ENCODE measurements around the gene FALEC.
A peak's percentile ranks its signal among the peaks of the same experiment; 100 is the strongest.

Gene FALEC

GRCh38 chr1:150554086-150554452 lies 38.5 kb downstream of the FALEC start:
- Mint-ChIP-seq H3K27me3 (no peaks in the 10 kb centered on the region), H3K4me3 (peak overlapping the region; percentile 37), H3K4me1 (ENCODE audit: low read depth) (peaks cover 82% of the 10 kb centered on the region), H3K9me3 (no peaks in the 10 kb centered on the region), H3K27ac (peak overlapping the region; percentile 99), H3K36me3 (ENCODE audit: low read depth) (peaks cover 95% of the 10 kb centered on the region)
- intact Hi-C loops (cut with micrococcal nuclease) = loop anchor here (5.0 kb wide), 1 partner anchor 92 kb away; no protein-coding TSS in a partner anchor

GRCh38 chr1:150555198-150555970 lies 39.8 kb downstream of the FALEC start:
- intact Hi-C loops (cut with micrococcal nuclease) = no loop called here
- Mint-ChIP-seq H3K27ac (peak overlapping the region; percentile 99), H3K27me3 (no peaks in the 10 kb centered on the region), H3K9me3 (no peaks in the 10 kb centered on the region), H3K4me3 (no peak overlapping the region), H3K4me1 (ENCODE audit: low read depth) (peaks cover 95% of the 10 kb centered on the region), H3K36me3 (ENCODE audit: low read depth) (peaks cover 96% of the 10 kb centered on the region)

- no peaks in the 10 kb centered on the region for H3K9me3 Mint-ChIP-seq
- H3K36me3 Mint-ChIP-seq (ENCODE audit: low read depth) = peaks cover 96% of the 10 kb centered on the region
- peaks cover 100% of the 10 kb centered on the region for H3K4me1 Mint-ChIP-seq (ENCODE audit: low read depth)
- intact Hi-C loops (cut with micrococcal nuclease) = no loop called here
- no peak overlapping the region for H3K4me3 Mint-ChIP-seq
- peak overlapping the region; percentile 99 for H3K27ac Mint-ChIP-seq
- H3K27me3 Mint-ChIP-seq = no peaks in the 10 kb centered on the region
Measured at GRCh38 chr1:150555971-150556865, 40.7 kb downstream of the FALEC start.

GRCh38 chr1:150557065-150557600 lies 41.6 kb downstream of the FALEC start:
- Mint-ChIP-seq H3K4me3 (no peak overlapping the region), H3K36me3 (ENCODE audit: low read depth) (peaks cover 100% of the 10 kb centered on the region), H3K4me1 (ENCODE audit: low read depth) (peaks cover 100% of the 10 kb centered on the region), H3K27ac (peak overlapping the region; percentile 99), H3K9me3 (no peaks in the 10 kb centered on the region), H3K27me3 (no peaks in the 10 kb centered on the region)
- intact Hi-C loops (cut with micrococcal nuclease) = no loop called here

- Mint-ChIP-seq H3K27ac (peak overlapping the region; percentile 99), H3K4me1 (ENCODE audit: low read depth) (peaks cover 100% of the 10 kb centered on the region), H3K9me3 (no peaks in the 10 kb centered on the region), H3K4me3 (peak overlapping the region; percentile 18), H3K36me3 (ENCODE audit: low read depth) (peaks cover 100% of the 10 kb centered on the region), H3K27me3 (no peaks in the 10 kb centered on the region)
- intact Hi-C loops (cut with micrococcal nuclease) = no loop called here
Measured at GRCh38 chr1:150557813-150558212, 42.3 kb downstream of the FALEC start.

GRCh38 chr1:150558303-150558704 lies 42.8 kb downstream of the FALEC start:
- Mint-ChIP-seq H3K4me1 (ENCODE audit: low read depth) (peaks cover 100% of the 10 kb centered on the region), H3K9me3 (no peaks in the 10 kb centered on the region), H3K36me3 (ENCODE audit: low read depth) (peaks cover 100% of the 10 kb centered on the region), H3K27ac (peak overlapping the region; percentile 99), H3K27me3 (no peaks in the 10 kb centered on the region), H3K4me3 (peak overlapping the region; percentile 18)
- intact Hi-C loops (cut with micrococcal nuclease) = no loop called here

- Mint-ChIP-seq H3K27me3 (no peaks in the 10 kb centered on the region), H3K4me1 (ENCODE audit: low read depth) (peaks cover 100% of the 10 kb centered on the region), H3K27ac (peak overlapping the region; percentile 99), H3K4me3 (peak overlapping the region; percentile 82), H3K36me3 (ENCODE audit: low read depth) (peaks cover 100% of the 10 kb centered on the region), H3K9me3 (no peaks in the 10 kb centered on the region)
- intact Hi-C loops (cut with micrococcal nuclease) = no loop called here
Measured at GRCh38 chr1:150558761-150559655, 43.5 kb downstream of the FALEC start.

- Mint-ChIP-seq H3K4me1 (ENCODE audit: low read depth) (peaks cover 96% of the 10 kb centered on the region), H3K9me3 (no peaks in the 10 kb centered on the region), H3K4me3 (peak overlapping the region; percentile 82), H3K36me3 (ENCODE audit: low read depth) (peaks cover 97% of the 10 kb centered on the region), H3K27ac (peak overlapping the region; percentile 99), H3K27me3 (no peaks in the 10 kb centered on the region)
- intact Hi-C loops (cut with micrococcal nuclease) = loop anchor here (2.0 to 5.0 kb wide), 2 partner anchors 19 to 63 kb away; partner anchors contain the start of gene MCL1
Measured at GRCh38 chr1:150559656-150560010, 44.1 kb downstream of the FALEC start.

GRCh38 chr1:150560011-150560438 lies 44.5 kb downstream of the FALEC start:
- Mint-ChIP-seq H3K27me3 (no peaks in the 10 kb centered on the region), H3K4me3 (peak overlapping the region; percentile 82), H3K27ac (peak overlapping the region; percentile 99), H3K4me1 (ENCODE audit: low read depth) (peaks cover 92% of the 10 kb centered on the region), H3K36me3 (ENCODE audit: low read depth) (peaks cover 97% of the 10 kb centered on the region), H3K9me3 (no peaks in the 10 kb centered on the region)
- intact Hi-C loops (cut with micrococcal nuclease) = loop anchor here (2.0 to 5.0 kb wide), 2 partner anchors 19 to 62 kb away; partner anchors contain the start of gene MCL1

GRCh38 chr1:150560576-150561253 lies 45.2 kb downstream of the FALEC start:
- intact Hi-C loops (cut with micrococcal nuclease) = loop anchor here (1.0 to 5.0 kb wide), 3 partner anchors 8 to 62 kb away; partner anchors contain the start of gene MCL1
- peak overlapping the region; percentile 82 for H3K4me3 Mint-ChIP-seq
- peaks cover 88% of the 10 kb centered on the region for H3K4me1 Mint-ChIP-seq (ENCODE audit: low read depth)
- H3K27ac Mint-ChIP-seq = peak overlapping the region; percentile 99
- H3K27me3 Mint-ChIP-seq = no peaks in the 10 kb centered on the region
- no peaks in the 10 kb centered on the region for H3K9me3 Mint-ChIP-seq
- H3K36me3 Mint-ChIP-seq (ENCODE audit: low read depth) = peaks cover 97% of the 10 kb centered on the region

- H3K4me1 Mint-ChIP-seq (ENCODE audit: low read depth) = peaks cover 88% of the 10 kb centered on the region
- intact Hi-C loops (cut with micrococcal nuclease) = loop anchor here (1.0 to 5.0 kb wide), 3 partner anchors 9 to 61 kb away; partner anchors contain the start of gene MCL1
- H3K4me3 Mint-ChIP-seq = peak overlapping the region; percentile 82
- no peaks in the 10 kb centered on the region for H3K27me3 Mint-ChIP-seq
- H3K9me3 Mint-ChIP-seq = no peaks in the 10 kb centered on the region
- peak overlapping the region; percentile 99 for H3K27ac Mint-ChIP-seq
- H3K36me3 Mint-ChIP-seq (ENCODE audit: low read depth) = peaks cover 93% of the 10 kb centered on the region
Measured at GRCh38 chr1:150561254-150561973, 45.9 kb downstream of the FALEC start.

- Mint-ChIP-seq H3K27ac (peak overlapping the region; percentile 99), H3K4me1 (ENCODE audit: low read depth) (peaks cover 88% of the 10 kb centered on the region), H3K4me3 (peak overlapping the region; percentile 82), H3K36me3 (ENCODE audit: low read depth) (peaks cover 87% of the 10 kb centered on the region), H3K27me3 (no peaks in the 10 kb centered on the region), H3K9me3 (no peaks in the 10 kb centered on the region)
- intact Hi-C loops (cut with micrococcal nuclease) = loop anchor here (1.0 to 5.0 kb wide), 3 partner anchors 10 to 60 kb away; partner anchors contain the start of gene MCL1
Measured at GRCh38 chr1:150561974-150562445, 46.5 kb downstream of the FALEC start.
